Activated CD4-positive, alpha-beta T cell treated with anti-CD3 and anti-CD28 coated beads for 36 hours (primary cell): ENCODE data around the gene GATA3. TPM values are rescaled to one million over a fixed set of nuclear protein-coding genes. Genes with fewer than 3 reads are reported as not detected.
A peak's percentile ranks its signal among the peaks of the same experiment; 100 is the strongest.

Experiments used
- ATAC-seq: fragments of 200-7000 bp; cut with Tn5 transposase; one replicate; pipeline ENCODE4 v1.10.0; 2021; ENCODE audit warnings: mild to moderate bottlenecking, moderate library complexity
- CTCF ChIA-PET: fragments of 350-600 bp; sonication (Branson Sonifier 250); formaldehyde crosslinking; loops from one replicate; lab custom pipeline; 2021; ENCODE audit warnings: antibody characterized with exemption; lab: Charles Lee
- POLR2A ChIA-PET: fragments of 350-600 bp; sonication (Branson Sonifier 250); formaldehyde crosslinking; loops from one replicate; lab custom pipeline; 2021; ENCODE audit warnings: antibody characterized with exemption, inconsistent platforms; lab: Charles Lee
- DNase-seq: peaks from one replicate; pipeline ENCODE4 v3.0.0-alpha.2; 2020
- H3K27ac Mint-ChIP-seq: one replicate; pipeline ENCODE4 v1.8.0; 2021; ENCODE audit warnings: mixed read lengths
- H3K27me3 Mint-ChIP-seq: one replicate; pipeline ENCODE4 v1.8.0; 2021; ENCODE audit warnings: mixed read lengths
- H3K36me3 Mint-ChIP-seq: one replicate; pipeline ENCODE4 v1.8.0; 2021; ENCODE audit warnings: low read depth, mixed read lengths
- H3K4me1 Mint-ChIP-seq: one replicate; pipeline ENCODE4 v1.8.0; 2021; ENCODE audit warnings: mixed read lengths
- H3K4me3 Mint-ChIP-seq: one replicate; pipeline ENCODE4 v1.8.0; 2021; ENCODE audit warnings: mild to moderate bottlenecking, moderate library complexity, mixed read lengths
- H3K9me3 Mint-ChIP-seq: one replicate; pipeline ENCODE4 v1.8.0; 2021; ENCODE audit warnings: low read depth, mixed read lengths
- intact Hi-C, 2 experiments: fragments of 100-400 bp; cut with DNase I in 1 of 2; cut with micrococcal nuclease in 1 of 2; formaldehyde crosslinking; loops; one replicate each; pipeline versions ENCODE4 v1.14.2 to v1.15.1; 2022 to 2024; cut with DNase I, micrococcal nuclease
- total RNA-seq, 2 experiments: library from RNA; stranded (reverse); gene quantifications; one replicate each; pipeline ENCODE4 v1.2.3, GENCODE V29; 2021

The GATA3 gene
- total RNA-seq, 2 experiments from 2014 or later, result 23.5 to 30.2 TPM

DNA sequence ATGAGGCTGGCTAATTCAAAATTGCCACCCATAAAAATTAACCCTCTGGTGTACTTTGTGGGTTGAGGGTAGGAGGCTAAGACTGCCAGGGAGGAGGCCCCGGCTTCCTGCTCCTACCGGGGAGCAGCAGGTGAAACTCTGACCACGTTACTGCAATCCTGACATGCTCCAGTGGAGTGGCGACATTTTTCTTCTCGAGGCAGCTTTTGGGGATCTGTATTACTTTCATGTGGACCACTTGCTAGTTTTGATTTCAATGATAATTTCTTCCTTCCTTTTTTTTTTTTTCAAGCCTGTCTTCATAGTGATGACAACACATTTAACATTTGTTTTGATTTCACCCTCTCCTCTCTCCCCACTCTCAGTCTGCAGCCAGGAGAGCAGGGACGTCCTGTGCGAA lies 14.6 kb downstream of the GATA3 start:
- DNase-seq, result peak; percentile 26
- ATAC-seq, result peak; percentile 10
- intact Hi-C loops, result loop anchor here (5.0 to 10.0 kb wide), 3 partner anchors 953 to 1013 kb away; no protein-coding TSS in a partner anchor
- Mint-ChIP-seq H3K36me3 (peaks cover 89% of the 10 kb centered on the region), H3K4me3 (peak overlapping the region; percentile 25), H3K27me3 (no peaks in the 10 kb centered on the region), H3K27ac (peak overlapping the region; percentile 44), H3K4me1 (peaks cover 93% of the 10 kb centered on the region), H3K9me3 (no peaks in the 10 kb centered on the region)
- POLR2A ChIA-PET, result interaction anchor here (0.6 kb wide), 1 partner anchor 69 kb away, joined by 3 read pairs; no protein-coding TSS in a partner anchor
- CTCF ChIA-PET, result no interaction called here

DNA sequence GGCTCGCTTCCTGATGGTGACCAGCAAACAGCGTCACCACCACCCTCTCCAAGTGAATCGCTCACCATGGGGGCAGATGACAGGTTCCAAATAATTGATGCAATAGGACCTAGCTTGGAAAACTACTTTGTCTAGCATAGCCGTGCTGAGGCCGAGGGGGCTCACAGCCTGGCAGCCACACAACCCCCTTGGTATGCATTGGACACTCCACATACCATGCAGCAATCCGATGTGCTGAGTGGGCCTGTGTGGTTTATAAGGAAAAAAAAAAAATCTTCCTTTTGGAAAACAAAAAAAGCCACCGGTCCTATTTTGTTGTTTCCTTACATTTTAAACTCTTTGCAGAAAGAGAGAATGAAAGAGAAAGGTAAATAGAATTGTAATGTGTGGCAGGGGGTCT lies 15.1 kb downstream of the GATA3 start:
- peaks cover 91% of the 10 kb centered on the region for H3K4me1 Mint-ChIP-seq
- DNase-seq, result no peak
- no peak overlapping the region for H3K4me3 Mint-ChIP-seq
- intact Hi-C loops, result loop anchor here (2.0 to 10.0 kb wide), 4 partner anchors 13 to 1013 kb away; no protein-coding TSS in a partner anchor
- H3K36me3 Mint-ChIP-seq, result peaks cover 88% of the 10 kb centered on the region
- H3K27me3 Mint-ChIP-seq, result no peaks in the 10 kb centered on the region
- H3K27ac Mint-ChIP-seq, result no peak overlapping the region
- ChIA-PET POLR2A (interaction anchor here (0.6 kb wide), 1 partner anchor 69 kb away, joined by 3 read pairs; no protein-coding TSS in a partner anchor), CTCF (interaction anchor here (1.7 kb wide), 1 partner anchor 263 kb away, joined by 4 read pairs; no protein-coding TSS in a partner anchor)
- H3K9me3 Mint-ChIP-seq, result no peaks in the 10 kb centered on the region
- ATAC-seq, result no peak

DNA sequence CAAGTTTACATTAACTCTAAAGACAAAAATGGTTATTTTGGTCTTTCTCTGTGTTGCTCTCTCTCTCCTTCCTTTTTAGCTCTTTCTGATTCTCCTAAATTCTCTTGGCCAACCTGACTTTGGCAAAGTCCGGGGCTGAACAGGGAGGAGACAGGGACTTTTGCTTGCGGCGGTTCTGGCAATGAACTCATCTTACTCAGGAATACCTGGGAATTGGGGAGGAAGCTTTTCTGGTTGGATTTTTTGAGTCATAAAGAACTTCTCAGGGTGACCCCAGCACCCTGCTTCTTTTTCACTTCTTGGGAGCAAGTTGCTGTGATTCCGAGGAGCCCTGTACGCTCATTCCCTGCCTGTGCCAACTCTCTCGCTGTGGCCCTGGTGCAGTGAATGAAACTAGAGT lies 16.0 kb downstream of the GATA3 start:
- Mint-ChIP-seq H3K4me3 (no peak overlapping the region), H3K4me1 (peaks cover 86% of the 10 kb centered on the region), H3K36me3 (peaks cover 87% of the 10 kb centered on the region), H3K27me3 (no peaks in the 10 kb centered on the region), H3K27ac (peak overlapping the region; percentile 52), H3K9me3 (no peaks in the 10 kb centered on the region)
- CTCF ChIA-PET, result interaction anchor here (0.6 to 1.7 kb wide), 2 partner anchors 262 to 554 kb away, joined by 4 read pairs; no protein-coding TSS in a partner anchor
- ATAC-seq (no peak), DNase-seq (no peak)
- intact Hi-C loops, result loop anchor here in 1 of 2 experiments (2.0 kb wide), 1 partner anchor 14 kb away; no protein-coding TSS in a partner anchor
- POLR2A ChIA-PET, result no interaction called here

DNA sequence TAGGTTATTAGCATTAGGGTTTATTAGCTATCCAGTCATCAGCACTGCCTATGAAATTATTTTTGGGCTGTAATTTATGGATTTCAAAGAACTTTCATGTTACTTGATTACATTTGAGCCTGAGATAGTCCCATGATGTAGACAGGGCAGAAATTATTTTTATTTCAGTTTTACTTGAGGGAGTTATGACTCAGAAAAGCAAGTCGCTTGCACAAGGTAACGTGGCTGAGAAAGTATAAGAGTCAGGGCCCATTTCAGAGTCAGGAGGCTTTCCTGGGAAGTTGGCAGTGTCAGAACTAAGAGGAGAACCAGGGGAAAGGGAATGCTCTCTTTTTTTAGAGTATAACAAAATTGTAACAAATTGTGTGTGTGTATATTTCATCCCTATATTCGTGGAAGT lies 16.5 kb downstream of the GATA3 start:
- no peak overlapping the region for H3K4me3 Mint-ChIP-seq
- intact Hi-C loops, result loop anchor here in 1 of 2 experiments (2.0 kb wide), 1 partner anchor 14 kb away; no protein-coding TSS in a partner anchor

DNA sequence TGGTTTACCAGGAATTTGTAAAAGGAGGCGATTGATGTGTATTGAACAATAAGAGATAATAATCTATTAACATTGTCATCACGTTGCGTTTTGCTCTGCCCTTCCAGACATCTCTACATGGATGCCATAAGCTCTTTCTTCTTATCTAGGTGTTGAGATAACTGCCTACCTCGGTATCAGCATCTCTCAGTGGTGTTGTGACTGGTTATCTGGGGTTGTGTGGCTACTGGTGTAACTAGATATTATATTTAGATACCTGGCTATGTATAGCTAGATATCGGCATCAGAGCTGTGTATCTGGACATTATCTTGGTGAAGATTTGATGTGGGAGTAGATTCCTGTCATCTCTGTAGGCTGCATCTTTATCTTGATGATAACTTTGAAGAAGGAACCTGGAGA lies 17.2 kb downstream of the GATA3 start:
- no peaks in the 10 kb centered on the region for H3K9me3 Mint-ChIP-seq
- no peak for DNase-seq
- peaks cover 74% of the 10 kb centered on the region for H3K4me1 Mint-ChIP-seq
- peaks cover 77% of the 10 kb centered on the region for H3K36me3 Mint-ChIP-seq
- no peak for ATAC-seq
- peak overlapping the region; percentile 53 for H3K27ac Mint-ChIP-seq
- intact Hi-C loops, result loop anchor here in 1 of 2 experiments (2.0 kb wide), 1 partner anchor 15 kb away; no protein-coding TSS in a partner anchor
- ChIA-PET CTCF (interaction anchor here (1.1 kb wide), 1 partner anchor 10 kb away, joined by 3 read pairs; no protein-coding TSS in a partner anchor), POLR2A (no interaction called here)
- no peaks in the 10 kb centered on the region for H3K27me3 Mint-ChIP-seq
- H3K4me3 Mint-ChIP-seq, result no peak overlapping the region

More for the DNA sequence above, 16.5 kb downstream of the GATA3 start:
- ATAC-seq (peak; percentile 45), DNase-seq (no peak)
- ChIA-PET CTCF (interaction anchor here (1.7 kb wide), 1 partner anchor 261 kb away, joined by 4 read pairs; no protein-coding TSS in a partner anchor), POLR2A (no interaction called here)
- no peaks in the 10 kb centered on the region for H3K27me3 Mint-ChIP-seq
- H3K9me3 Mint-ChIP-seq, result no peaks in the 10 kb centered on the region
- peak overlapping the region; percentile 35 for H3K27ac Mint-ChIP-seq
- H3K4me1 Mint-ChIP-seq, result peaks cover 81% of the 10 kb centered on the region
- H3K36me3 Mint-ChIP-seq, result peaks cover 83% of the 10 kb centered on the region

DNA sequence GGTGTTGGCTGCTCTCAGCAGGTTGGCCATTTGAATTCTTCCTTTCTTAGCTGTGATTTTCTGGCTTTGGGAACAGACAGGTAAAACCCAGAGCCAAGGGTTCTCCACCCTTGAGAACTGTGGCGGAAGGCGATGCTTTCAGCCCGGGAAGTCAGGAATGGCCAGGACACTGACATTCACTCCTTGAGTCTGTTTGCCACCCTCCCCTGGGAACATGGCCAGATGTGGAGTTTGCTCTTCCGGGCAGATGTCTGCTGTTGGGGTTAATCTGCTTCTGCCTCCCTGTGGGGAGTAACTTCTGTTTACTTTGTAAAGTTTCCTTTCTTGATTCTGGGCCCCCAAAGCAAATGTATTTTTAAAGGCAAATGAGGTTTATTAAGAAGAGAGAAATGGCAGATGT lies 17.7 kb downstream of the GATA3 start:
- Mint-ChIP-seq H3K27ac (no peak overlapping the region), H3K27me3 (no peaks in the 10 kb centered on the region), H3K36me3 (peaks cover 71% of the 10 kb centered on the region), H3K4me1 (peaks cover 69% of the 10 kb centered on the region), H3K9me3 (no peaks in the 10 kb centered on the region), H3K4me3 (no peak overlapping the region)
- POLR2A ChIA-PET, result no interaction called here
- intact Hi-C loops, result no loop called here
- CTCF ChIA-PET, result interaction anchor here (1.1 kb wide), 1 partner anchor 9 kb away, joined by 3 read pairs; no protein-coding TSS in a partner anchor
- ATAC-seq, result no peak
- no peak for DNase-seq

DNA sequence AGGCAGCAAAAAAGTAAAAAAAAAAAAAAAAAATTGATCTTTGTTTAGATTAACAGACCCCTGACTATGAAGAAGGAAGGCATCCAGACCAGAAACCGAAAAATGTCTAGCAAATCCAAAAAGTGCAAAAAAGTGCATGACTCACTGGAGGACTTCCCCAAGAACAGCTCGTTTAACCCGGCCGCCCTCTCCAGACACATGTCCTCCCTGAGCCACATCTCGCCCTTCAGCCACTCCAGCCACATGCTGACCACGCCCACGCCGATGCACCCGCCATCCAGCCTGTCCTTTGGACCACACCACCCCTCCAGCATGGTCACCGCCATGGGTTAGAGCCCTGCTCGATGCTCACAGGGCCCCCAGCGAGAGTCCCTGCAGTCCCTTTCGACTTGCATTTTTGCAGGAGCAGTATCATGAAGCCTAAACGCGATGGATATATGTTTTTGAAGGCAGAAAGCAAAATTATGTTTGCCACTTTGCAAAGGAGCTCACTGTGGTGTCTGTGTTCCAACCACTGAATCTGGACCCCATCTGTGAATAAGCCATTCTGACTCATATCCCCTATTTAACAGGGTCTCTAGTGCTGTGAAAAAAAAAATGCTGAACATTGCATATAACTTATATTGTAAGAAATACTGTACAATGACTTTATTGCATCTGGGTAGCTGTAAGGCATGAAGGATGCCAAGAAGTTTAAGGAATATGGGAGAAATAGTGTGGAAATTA lies 19.4 kb downstream of the GATA3 start:
- intact Hi-C loops, result no loop called here
- Mint-ChIP-seq H3K27me3 (no peaks in the 10 kb centered on the region), H3K4me3 (no peak overlapping the region), H3K27ac (no peak overlapping the region), H3K9me3 (no peaks in the 10 kb centered on the region), H3K4me1 (peaks cover 55% of the 10 kb centered on the region), H3K36me3 (peaks cover 62% of the 10 kb centered on the region)
- ChIA-PET CTCF (interaction anchor here (0.6 kb wide), 1 partner anchor 19 kb away, joined by 6 read pairs; no protein-coding TSS in a partner anchor), POLR2A (interaction anchor here (0.7 kb wide), 1 partner anchor 546 kb away, joined by 3 read pairs; no protein-coding TSS in a partner anchor)
- ATAC-seq, result peak; percentile 38
- peak; percentile 50 for DNase-seq

DNA sequence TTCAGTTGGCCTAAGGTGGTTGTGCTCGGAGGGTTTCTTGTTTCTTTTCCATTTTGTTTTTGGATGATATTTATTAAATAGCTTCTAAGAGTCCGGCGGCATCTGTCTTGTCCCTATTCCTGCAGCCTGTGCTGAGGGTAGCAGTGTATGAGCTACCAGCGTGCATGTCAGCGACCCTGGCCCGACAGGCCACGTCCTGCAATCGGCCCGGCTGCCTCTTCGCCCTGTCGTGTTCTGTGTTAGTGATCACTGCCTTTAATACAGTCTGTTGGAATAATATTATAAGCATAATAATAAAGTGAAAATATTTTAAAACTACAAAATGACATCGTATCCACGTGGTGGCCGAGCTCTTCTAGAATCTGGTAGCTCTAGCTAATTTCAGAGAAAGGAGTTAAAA lies 20.4 kb downstream of the GATA3 start:
- Mint-ChIP-seq H3K36me3 (peaks cover 52% of the 10 kb centered on the region), H3K4me3 (no peak overlapping the region), H3K9me3 (no peaks in the 10 kb centered on the region), H3K27ac (no peak overlapping the region), H3K27me3 (no peaks in the 10 kb centered on the region), H3K4me1 (peaks cover 45% of the 10 kb centered on the region)
- POLR2A ChIA-PET, result no interaction called here
- ATAC-seq (no peak), DNase-seq (no peak)
- CTCF ChIA-PET, result interaction anchor here (0.6 to 1.3 kb wide), 4 partner anchors 9 to 356 kb away, joined by 3 to 4 read pairs (median 4); no protein-coding TSS in a partner anchor
- intact Hi-C loops, result no loop called here

DNA sequence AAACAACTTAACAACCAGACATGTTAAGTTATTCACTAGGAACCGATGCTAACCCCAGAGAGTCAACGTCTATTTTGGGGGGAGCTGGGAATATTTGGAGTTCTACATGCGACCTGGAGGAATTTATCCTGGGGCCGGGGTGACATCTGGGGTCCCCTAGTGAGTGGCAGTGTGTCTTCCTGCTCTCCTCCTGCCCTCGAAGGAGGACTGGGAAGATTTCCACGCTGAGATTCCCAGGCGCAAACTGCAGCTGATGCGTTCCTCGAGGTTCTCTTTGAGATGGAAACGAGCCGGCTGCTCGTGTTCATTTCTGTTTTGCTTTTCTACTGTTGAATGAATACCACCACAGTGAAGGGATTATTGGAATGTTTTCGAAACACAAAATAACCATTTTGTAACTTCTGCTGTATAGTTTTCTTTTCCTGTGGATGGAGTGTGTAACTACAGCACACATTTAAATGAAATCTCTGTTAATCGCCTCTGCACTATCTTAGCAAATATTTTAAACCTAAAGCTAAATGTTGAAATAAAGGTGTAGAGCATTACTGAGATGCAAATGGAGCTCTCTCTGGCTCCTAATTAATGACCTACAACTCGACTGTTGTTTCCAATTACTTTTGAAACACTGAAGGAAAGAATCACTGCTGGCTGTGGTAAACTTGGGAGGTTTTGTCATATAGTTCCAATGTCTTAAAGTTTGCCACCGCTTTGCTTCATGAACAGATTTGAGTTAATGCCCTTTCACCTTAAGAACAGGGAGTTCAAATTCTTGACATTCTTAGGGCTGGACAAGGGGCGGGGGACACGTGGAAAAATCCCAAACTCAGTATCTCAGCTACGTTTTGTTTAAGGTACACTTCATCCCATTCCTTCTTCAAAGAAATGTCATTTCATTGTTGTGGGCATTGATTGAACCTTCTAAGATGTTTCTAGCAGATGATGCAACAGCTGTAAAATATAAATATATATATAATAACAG lies 21.1 kb downstream of the GATA3 start:
- H3K27me3 Mint-ChIP-seq, result no peaks in the 10 kb centered on the region
- DNase-seq, result no peak
- no peak overlapping the region for H3K4me3 Mint-ChIP-seq
- ChIA-PET CTCF (interaction anchor here (0.6 to 1.3 kb wide), 5 partner anchors 9 to 356 kb away, joined by 3 to 4 read pairs (median 3); no protein-coding TSS in a partner anchor), POLR2A (no interaction called here)
- no peak for ATAC-seq
- H3K27ac Mint-ChIP-seq, result no peak overlapping the region
- no peaks in the 10 kb centered on the region for H3K9me3 Mint-ChIP-seq
- peaks cover 47% of the 10 kb centered on the region for H3K36me3 Mint-ChIP-seq
- intact Hi-C loops, result no loop called here
- peaks cover 39% of the 10 kb centered on the region for H3K4me1 Mint-ChIP-seq

DNA sequence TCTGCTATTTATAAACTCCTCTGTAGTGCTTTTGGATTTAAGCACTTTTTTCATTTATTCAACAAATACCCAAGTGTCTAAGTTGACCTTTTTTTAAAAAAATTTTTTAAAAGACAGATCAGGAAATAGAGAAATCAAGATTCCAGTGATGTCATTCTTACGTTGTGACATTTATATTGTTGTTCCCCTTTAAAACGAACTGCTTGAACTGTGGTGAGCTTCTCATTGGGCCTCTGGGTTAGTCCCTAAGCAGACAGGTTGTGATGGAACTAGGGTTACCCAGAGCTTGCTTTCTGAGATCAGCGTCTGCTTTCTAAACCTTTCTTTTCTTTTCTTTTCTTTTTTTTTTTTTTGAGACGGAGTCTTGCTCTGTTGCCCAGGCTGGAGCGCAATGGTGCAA lies 22.4 kb downstream of the GATA3 start:
- Mint-ChIP-seq H3K36me3 (peaks cover 41% of the 10 kb centered on the region), H3K27ac (no peak overlapping the region), H3K9me3 (no peaks in the 10 kb centered on the region), H3K4me3 (no peak overlapping the region), H3K4me1 (peaks cover 25% of the 10 kb centered on the region), H3K27me3 (no peaks in the 10 kb centered on the region)
- intact Hi-C loops, result no loop called here
- CTCF ChIA-PET, result interaction anchor here (0.6 kb wide), 1 partner anchor 86 kb away, joined by 3 read pairs; no protein-coding TSS in a partner anchor
- POLR2A ChIA-PET, result interaction anchor here (0.6 kb wide), 1 partner anchor 22 kb away, joined by 3 read pairs; the partner anchor contains the start of gene GATA3
- DNase-seq (no peak), ATAC-seq (peak; percentile 42)
